NCI-H1930 (cell line): ENCODE results near the gene NR6A1.

ENCODE experiments used
- DNase-seq, 2 experiments: peaks; one replicate each; lab custom pipeline; 2025; lab: John Stamatoyannopoulos, UW

The NR6A1 gene

GRCh38 chr9:124658165-124659017 lies 112.7 kb downstream of the NR6A1 start:
- peak; percentile 61 to 71 for DNase-seq

GRCh38 chr9:124657516-124657915 lies 113.6 kb downstream of the NR6A1 start:
- no peak for DNase-seq

DNA sequence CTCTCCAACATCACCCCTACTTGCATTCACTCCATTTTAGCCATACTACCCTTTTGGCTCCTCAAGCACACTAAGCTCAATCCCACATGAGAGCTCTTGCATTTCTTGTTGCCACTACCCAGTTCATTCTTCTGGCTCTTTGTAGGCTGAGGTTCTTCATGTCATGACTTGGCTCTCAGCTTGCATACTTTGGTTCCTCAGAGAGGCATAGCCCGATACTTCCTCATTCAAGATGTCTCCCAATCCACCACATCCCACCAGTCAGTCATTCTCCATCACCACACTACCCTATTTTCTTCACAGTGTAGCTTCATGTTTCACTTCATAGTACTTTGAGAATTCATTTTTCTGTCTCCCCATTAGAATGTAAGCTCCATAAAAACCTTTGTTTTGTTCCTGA lies 116.7 kb downstream of the NR6A1 start:
- no peak for DNase-seq

DNA sequence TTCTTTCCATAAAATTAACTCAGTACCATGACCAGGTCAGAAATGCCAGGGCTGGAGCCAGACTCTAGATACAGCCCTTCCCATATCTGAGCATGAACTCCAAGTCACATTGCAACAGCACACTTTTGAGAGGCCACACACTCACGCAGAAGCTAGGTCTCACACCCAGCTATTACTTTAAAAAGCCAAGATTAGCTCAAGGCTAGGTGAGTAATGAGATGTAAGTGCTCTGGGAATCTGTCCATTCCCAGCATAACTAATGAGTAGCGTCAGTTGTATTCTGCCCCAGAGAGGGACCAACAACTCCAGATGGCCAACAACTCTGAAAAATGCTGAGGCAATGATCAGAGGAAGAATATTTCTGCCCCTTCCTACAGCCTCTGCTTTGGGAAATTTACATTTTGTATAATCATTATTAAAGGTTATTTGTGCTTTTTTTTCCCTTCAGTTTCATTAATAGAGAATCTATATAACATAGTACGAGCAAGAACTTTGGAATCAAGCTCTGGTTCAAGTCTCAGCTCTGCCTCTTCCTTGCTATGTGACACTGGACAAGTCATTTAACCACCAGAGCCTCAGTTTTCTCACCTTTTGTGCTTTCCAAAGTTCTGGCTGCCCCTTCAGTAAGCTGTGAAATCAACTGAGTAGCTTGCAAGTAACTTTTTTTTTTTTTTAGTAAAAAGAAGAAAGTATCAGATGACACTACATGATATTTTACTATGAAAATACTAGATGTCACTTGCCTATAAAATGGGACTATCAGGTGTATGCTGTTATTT lies 118.3 kb downstream of the NR6A1 start:
- DNase-seq: no peak

- no peak for DNase-seq
These were observed 118.9 kb downstream of the NR6A1 start for GRCh38 chr9:124652203-124652602.

DNA sequence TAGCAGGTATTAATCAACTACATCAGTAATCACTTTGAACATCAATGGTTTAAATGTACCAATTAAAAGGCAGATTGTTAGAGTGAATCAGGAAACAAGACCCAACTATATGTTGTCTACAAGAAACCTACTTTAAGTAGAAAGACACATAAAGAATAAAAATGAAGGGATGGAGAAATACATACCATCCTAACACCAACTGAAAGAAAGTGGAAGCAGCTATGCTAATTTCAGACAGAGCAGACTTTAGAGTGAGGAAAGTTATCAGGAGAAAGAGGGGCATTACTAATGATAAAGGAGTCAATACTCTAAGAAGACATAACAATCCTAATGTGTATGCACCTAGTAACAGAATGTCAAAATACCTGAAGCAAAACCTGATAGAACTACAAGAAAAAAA lies 125.8 kb downstream of the NR6A1 start:
- DNase-seq: no peak

- no peak for DNase-seq
These were observed 131.5 kb downstream of the NR6A1 start for GRCh38 chr9:124639637-124640036.

DNA sequence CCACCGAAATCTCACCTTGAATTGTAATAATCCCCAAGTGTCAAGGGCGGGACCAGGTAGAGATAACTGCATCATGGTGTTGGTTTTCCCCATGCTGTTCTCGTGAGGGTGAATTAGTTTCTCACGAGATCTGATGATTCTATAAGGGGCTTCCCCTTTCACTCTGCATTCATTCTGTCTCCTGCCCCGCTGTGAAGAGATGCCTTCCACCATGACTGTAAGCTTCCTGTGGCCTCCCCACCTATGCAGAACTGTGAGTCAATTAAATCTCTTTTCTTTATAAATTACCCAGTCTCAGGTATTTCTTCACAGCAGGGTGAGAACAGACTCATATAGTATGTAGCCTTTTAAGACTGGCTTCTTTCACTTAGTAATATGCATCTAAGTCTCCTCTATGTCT lies 135.8 kb downstream of the NR6A1 start:
- no peak for DNase-seq

- DNase-seq: no peak
These were observed 139.0 kb downstream of the NR6A1 start for GRCh38 chr9:124632077-124632621.

DNA sequence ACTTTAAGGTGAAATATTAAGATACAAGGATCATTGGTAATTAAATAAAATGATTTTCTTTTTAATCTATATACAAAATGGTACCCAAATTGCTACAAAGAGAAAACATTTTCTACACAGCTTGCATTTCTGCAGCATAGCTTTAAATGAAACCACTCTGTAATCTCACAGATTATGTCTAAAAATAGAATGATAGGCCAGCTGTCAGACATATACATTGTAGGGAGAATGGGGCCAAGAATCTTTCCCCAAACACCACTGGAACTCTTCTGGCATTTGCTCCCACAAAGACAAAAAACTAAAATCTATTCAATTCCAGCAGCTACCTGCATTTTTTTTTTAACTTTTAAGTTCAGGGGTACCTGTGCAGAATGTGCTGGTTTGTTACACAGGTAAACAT lies 139.8 kb downstream of the NR6A1 start:
- DNase-seq: no peak

- DNase-seq: no peak
These were observed 141.5 kb downstream of the NR6A1 start for GRCh38 chr9:124629600-124629999.

- DNase-seq: no peak
These were observed 142.4 kb downstream of the NR6A1 start for GRCh38 chr9:124628741-124629140.

DNA sequence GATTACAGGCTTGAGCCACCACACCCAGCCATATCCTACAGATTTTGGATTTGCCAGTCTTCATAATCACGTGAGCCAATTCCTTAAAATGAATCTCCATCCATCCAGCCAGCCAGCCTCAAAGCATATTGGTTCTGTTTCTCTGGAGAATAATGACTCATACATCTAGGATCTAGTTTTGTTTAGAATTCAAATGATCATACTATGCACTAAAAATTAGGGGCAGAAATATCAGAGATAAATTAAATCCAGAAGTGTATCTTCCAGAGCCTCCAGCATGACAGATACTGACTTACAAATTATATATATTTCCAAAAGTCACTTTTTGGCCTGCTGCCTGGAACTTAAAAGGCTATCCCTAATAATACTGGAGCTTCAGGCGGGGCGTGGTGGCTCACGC lies 144.8 kb downstream of the NR6A1 start:
- DNase-seq: no peak

DNA sequence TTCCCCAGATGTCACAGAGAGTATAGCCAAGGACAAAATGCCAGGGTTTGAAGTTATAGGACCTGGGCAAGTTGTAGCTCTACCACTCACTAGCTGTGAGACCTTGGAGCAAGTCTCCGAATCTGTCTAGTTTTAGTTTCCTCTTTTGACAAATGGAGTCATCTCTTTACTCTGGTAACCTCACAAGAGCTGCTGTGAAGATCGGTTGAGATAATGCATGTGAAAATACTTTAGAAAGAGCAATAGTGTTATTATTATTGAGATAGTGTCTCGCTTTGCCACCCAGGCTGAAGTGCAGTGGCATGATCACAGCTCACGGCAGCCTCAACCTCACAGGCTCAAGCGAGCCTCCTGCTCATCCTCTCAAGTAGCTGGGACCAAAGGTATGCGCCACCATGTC lies 146.0 kb downstream of the NR6A1 start:
- no peak for DNase-seq

DNA sequence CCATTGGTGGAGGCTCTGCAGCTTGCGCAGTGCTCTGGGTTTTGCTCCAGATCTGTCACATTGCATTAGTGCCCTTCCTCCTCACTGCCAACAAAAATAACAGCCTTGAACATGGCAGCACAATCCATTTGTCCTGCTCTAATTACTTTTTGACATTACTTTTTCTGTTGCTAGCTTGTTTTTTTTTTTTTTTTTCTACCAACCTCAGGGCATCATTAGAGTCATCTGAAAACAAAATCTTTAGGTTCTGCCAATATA lies 146.4 kb downstream of the NR6A1 start:
- DNase-seq: no peak

DNA sequence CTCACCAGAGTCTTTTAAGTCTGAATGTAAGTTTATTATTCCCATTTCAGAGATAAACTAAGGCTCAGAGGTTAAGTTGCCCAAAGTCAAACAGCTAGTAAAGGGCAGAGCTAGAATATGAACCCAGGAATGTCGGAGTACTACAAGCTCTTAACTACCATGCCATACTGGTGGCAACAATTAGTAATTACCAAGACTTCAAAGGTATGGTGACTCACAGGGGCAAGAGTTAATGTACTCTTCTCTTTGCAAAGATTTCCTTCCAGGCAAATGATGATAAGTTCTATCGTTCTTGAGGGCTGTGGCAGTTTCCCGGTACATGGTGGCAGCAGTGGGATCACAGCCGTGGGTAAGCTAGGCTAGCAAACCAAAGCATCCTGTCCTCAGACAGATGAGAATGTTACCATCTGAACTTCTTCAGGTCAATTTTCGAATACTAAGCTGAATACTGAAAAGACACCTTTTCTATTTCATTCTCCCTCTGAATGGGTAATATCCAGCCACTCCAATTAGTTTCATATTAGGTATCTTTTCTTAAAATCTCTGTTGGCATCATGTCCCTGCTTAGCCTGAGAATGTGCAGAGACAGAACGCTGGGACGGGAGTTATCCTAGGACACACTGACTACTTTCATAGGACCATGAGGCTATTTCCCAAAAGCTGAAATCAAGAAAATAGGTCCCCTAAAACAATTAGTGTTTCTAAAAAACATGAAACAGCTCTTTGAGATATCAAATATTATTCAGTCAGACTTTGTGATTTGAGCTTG lies 147.0 kb downstream of the NR6A1 start:
- DNase-seq: no peak

DNA sequence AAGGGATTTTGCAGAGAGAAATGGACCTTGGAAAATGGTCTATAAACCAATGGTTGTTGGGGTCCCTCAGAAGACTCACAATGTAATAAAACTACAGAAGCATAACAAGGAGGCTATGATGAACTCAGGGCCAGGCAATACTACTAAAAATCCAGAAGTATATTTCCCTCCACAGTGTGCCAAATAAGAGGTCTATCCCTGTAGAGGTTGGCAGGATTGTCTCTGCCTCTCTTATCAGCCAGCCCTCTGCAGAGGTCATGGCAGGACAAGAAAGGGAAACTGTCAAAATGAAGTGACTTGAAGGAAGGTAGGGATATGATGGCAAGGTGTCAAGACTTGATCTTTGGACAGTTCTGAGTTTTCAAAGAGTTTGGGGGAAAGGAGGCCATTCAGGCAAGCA lies 148.2 kb downstream of the NR6A1 start:
- DNase-seq: no peak

- no peak for DNase-seq
These were observed 149.5 kb downstream of the NR6A1 start for GRCh38 chr9:124621371-124622328.

- DNase-seq: no peak
These were observed 152.6 kb downstream of the NR6A1 start for GRCh38 chr9:124618476-124618875.

DNA sequence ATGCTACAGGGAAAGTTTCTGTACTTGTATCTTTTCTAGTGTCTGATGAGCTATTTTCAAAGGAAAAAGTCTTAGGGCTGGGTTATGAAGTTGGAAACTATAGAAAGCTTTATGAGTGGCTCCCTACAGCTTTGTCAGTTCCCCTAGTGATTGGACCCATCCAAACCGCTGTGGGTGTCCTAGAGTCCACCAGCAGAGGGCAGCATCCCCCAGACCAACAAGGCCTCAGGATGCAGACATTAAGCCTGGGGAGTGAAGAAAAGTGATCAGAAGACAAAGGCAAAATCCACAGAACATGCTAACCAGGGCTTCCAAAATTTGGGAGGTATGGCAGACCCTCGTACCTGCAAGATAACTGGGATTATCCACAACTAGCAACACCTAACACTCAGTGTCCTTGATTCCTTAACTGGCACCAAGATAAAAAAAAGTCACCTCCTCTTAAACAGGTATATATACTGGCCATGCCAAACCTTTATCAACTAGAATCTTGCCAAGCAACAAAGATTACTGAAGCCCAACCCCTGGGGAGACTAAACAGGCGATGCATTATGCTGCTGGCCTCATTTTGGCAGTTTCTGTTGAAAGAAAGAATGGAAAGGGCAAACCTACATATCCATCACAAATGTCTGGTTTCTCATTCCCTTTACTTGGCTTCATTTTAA lies 153.5 kb downstream of the NR6A1 start:
- peak; percentile 39 to 63 for DNase-seq

- no peak for DNase-seq
These were observed 154.2 kb downstream of the NR6A1 start for GRCh38 chr9:124616961-124617360.
